Aorta (tissue), 5 donors: Measurements from ENCODE around the gene ATG2A. TPM values are rescaled to one million over a fixed set of nuclear protein-coding genes. Genes with fewer than 3 reads are reported as not detected.
A peak's percentile ranks its signal among the peaks of the same experiment; 100 is the strongest.

Source experiments
- ATAC-seq: fragments of 200-7000 bp; cut with Tn5 transposase; one replicate; pipeline ENCODE4 v1.9.1; 2022; ENCODE audit warnings: moderate library complexity; ENCODE audit not compliant: low FRiP score
- DNase-seq, 2 donors: peaks; one replicate each; pipeline ENCODE4 v3.0.0-alpha.2; 2020
- H3K27ac ChIP-seq, 2 donors: one replicate each; pipeline ENCODE4 v1.5.1; 2013; ENCODE audit warnings: low read length in 2 of 2, mild to moderate bottlenecking in 2 of 2, moderate library complexity in 2 of 2, control low read depth in 1 of 2, inconsistent platforms in 1 of 2, low read depth in 1 of 2
- H3K27me3 ChIP-seq, 2 donors: one replicate each; pipeline ENCODE4 v1.6.1; 2013; ENCODE audit warnings: control low read depth in 1 of 2, low read length in 1 of 2, mild to moderate bottlenecking in 1 of 2, moderate library complexity in 1 of 2; ENCODE audit not compliant: insufficient read depth in 2 of 2, control insufficient read depth in 1 of 2
- H3K36me3 ChIP-seq, 2 donors: one replicate each; pipeline ENCODE4 v1.6.1; 2013; ENCODE audit warnings: control low read depth in 1 of 2, low read length in 1 of 2, mild to moderate bottlenecking in 1 of 2; ENCODE audit not compliant: insufficient read depth in 2 of 2, control insufficient read depth in 1 of 2
- H3K4me1 ChIP-seq, 2 donors: one replicate each; pipeline ENCODE4 v1.6.1; 2013; ENCODE audit warnings: low read length in 2 of 2, control low read depth in 1 of 2, mild to moderate bottlenecking in 1 of 2, moderate library complexity in 1 of 2; ENCODE audit not compliant: insufficient read depth in 2 of 2, control insufficient read depth in 1 of 2
- H3K4me3 ChIP-seq, 2 donors: one replicate each; pipeline ENCODE4 v1.5.1; 2013; ENCODE audit warnings: low read length in 2 of 2, control low read depth in 1 of 2, mild to moderate bottlenecking in 1 of 2
- H3K9me3 ChIP-seq: one replicate; pipeline ENCODE4 v1.6.1; 2013; ENCODE audit warnings: mild to moderate bottlenecking, low read length; ENCODE audit not compliant: control insufficient read depth
- WGBS, 2 donors: extraction: QIAGEN DNeasy Blood & Tissue Kit; methylation state at CpG; one replicate each; pipeline ENCODE4 v1.1.7; 2013; 5-methylcytosine and 5-hydroxymethylcytosine counted together
- intact Hi-C, 2 donors: fragments of 100-400 bp; cut with DNase I; formaldehyde crosslinking; loops; one replicate each; pipeline versions ENCODE4 v1.14.2 to v1.15.0; 2022
- polyA plus RNA-seq, 2 donors: library from polyadenylated mRNA; stranded (reverse); fragments of 200-250 nt; gene quantifications; one replicate each; pipeline ENCODE4 v1.2.3, GENCODE V29; 2013
- total RNA-seq, 2 donors: library from RNA; stranded (reverse); fragmentation: NEBNext Ultra II Directional; extraction: Animal tissue kit (Norgen Biotek cat#: 25700); gene quantifications; one replicate each; pipeline ENCODE4 v1.2.1, GENCODE V29; 2021
- donor health status: healthy with polysubstance abuse.
- donor health status: Bipolar disorder and iron deficiency.
- donor health status: DM: no; HTN: no; CAD: no.
- donor health status: DM: no; HTN: no; CAD: no.
- donor health status: DM: yes; HTN: yes; CAD: no.

The ATG2A gene
- total and polyA plus RNA-seq, 4 donors: 7.0 to 34.9 (median 20.1) TPM

GRCh38 chr11:64919627-64920026, 2.6 kb upstream of the ATG2A start:
- Histone ChIP-seq H3K9me3 (no peaks in the 10 kb centered on the region), H3K27ac (no peak overlapping the region), H3K36me3 (no peaks in the 10 kb centered on the region), H3K4me1 (no peaks in the 10 kb centered on the region), H3K4me3 (no peak overlapping the region), H3K27me3 (no peaks in the 10 kb centered on the region)
- intact Hi-C loops: no loop called here
- WGBS, 2 donors: 83 to 84% methylated on average over 8 of the region's 8 CpGs
- no peak for DNase-seq
- no peak for ATAC-seq

DNA sequence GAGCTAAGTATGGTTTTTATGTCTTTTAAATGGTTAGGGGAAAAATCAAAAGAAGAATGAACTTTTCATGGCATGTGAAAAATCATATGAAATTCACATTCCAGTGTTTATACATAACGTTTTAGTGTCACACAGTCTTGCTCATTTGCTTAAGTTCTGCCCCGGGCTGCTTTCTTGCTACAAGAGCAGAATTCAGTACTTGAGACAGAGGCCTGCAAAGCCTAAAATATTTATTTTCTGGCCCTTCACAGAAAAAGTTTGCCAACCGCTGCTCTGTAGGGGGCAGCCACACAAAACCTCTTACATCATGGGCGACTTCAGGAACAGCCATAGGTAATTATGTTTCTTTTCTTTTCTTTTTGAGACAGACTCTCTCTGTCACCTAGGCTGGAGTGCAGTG, 1.0 kb upstream of the ATG2A start:
- Histone ChIP-seq H3K36me3 (peaks cover 0 to 3% of the 10 kb centered on the region in 2 donors), H3K9me3 (no peaks in the 10 kb centered on the region), H3K4me1 (no peaks in the 10 kb centered on the region), H3K27ac (peak overlapping the region in 1 of 2 donors; percentile 14), H3K4me3 (peak overlapping the region; percentile 38 to 48), H3K27me3 (no peaks in the 10 kb centered on the region)
- intact Hi-C loops: no loop called here
- DNase-seq: no peak
- no peak for ATAC-seq
- 1 to 8% methylated on average over 4 of the region's 4 CpGs for WGBS, 2 donors

DNA sequence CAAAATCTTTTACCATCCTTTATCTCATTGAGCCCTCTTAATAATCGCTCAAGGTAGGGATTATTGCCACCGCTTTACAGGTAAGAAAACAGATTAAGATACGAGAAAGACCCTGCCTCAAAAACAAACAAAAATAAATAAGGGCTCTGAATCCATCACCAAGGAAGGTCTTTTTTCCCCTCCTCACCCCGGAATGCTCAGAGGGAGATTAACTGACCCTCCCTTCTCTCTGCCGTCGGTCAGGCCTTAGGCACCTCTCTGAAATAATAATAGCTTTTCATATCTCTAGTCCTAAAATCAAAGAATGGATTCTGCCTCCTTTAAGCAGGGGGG, 620 bp upstream of the ATG2A start:
- Histone ChIP-seq H3K9me3 (no peaks in the 10 kb centered on the region), H3K4me3 (peak overlapping the region; percentile 38 to 48), H3K36me3 (peaks cover 0 to 4% of the 10 kb centered on the region in 2 donors), H3K27ac (peak overlapping the region in 1 of 2 donors; percentile 14), H3K4me1 (no peaks in the 10 kb centered on the region), H3K27me3 (no peaks in the 10 kb centered on the region)
- DNase-seq: no peak
- intact Hi-C loops: no loop called here
- ATAC-seq: no peak
- 1 to 4% methylated on average over 6 of the region's 6 CpGs for WGBS, 2 donors

GRCh38 chr11:64916040-64916774, 802 bp downstream of the ATG2A start:
- no peaks in the 10 kb centered on the region for H3K27me3 ChIP-seq
- H3K27ac ChIP-seq: no peak overlapping the region
- ATAC-seq (peak; percentile 2), DNase-seq (peak; percentile 71 to 82)
- whole genome bisulfite sequencing, 2 donors: 6% methylated on average over 23 of the region's 23 CpGs
- intact Hi-C loops: no loop called here
- H3K4me1 ChIP-seq: no peaks in the 10 kb centered on the region
- peaks cover 0 to 7% of the 10 kb centered on the region in 2 donors for H3K36me3 ChIP-seq
- peak overlapping the region; percentile 69 to 74 for H3K4me3 ChIP-seq
- H3K9me3 ChIP-seq: no peaks in the 10 kb centered on the region

GRCh38 chr11:64915376-64915887, 1.6 kb downstream of the ATG2A start:
- ATAC-seq: no peak
- Histone ChIP-seq H3K27me3 (no peaks in the 10 kb centered on the region), H3K27ac (no peak overlapping the region), H3K36me3 (peaks cover 0 to 8% of the 10 kb centered on the region in 2 donors), H3K4me3 (no peak overlapping the region), H3K9me3 (no peaks in the 10 kb centered on the region), H3K4me1 (no peaks in the 10 kb centered on the region)
- WGBS, 2 donors: 70 to 78% methylated on average over 7 of the region's 7 CpGs
- intact Hi-C loops: no loop called here
- no peak for DNase-seq

- intact Hi-C loops: no loop called here
- Histone ChIP-seq H3K4me3 (no peak overlapping the region), H3K27ac (no peak overlapping the region), H3K4me1 (no peaks in the 10 kb centered on the region), H3K36me3 (peaks cover 0 to 10% of the 10 kb centered on the region in 2 donors), H3K9me3 (no peaks in the 10 kb centered on the region), H3K27me3 (no peaks in the 10 kb centered on the region)
- DNase-seq: no peak
- 94% methylated on average over 16 to 17 of the region's 17 CpGs for WGBS, 2 donors
- no peak for ATAC-seq
Observed at GRCh38 chr11:64914123-64914522, 2.9 kb downstream of the ATG2A start.

- H3K9me3 ChIP-seq: no peaks in the 10 kb centered on the region
- ATAC-seq (no peak), DNase-seq (no peak)
- peaks cover 0 to 10% of the 10 kb centered on the region in 2 donors for H3K36me3 ChIP-seq
- H3K27ac ChIP-seq: no peak overlapping the region
- intact Hi-C loops: no loop called here
- no peak overlapping the region for H3K4me3 ChIP-seq
- no peaks in the 10 kb centered on the region for H3K4me1 ChIP-seq
- WGBS, 2 donors: 91 to 92% methylated on average over 18 of the region's 18 CpGs
- no peaks in the 10 kb centered on the region for H3K27me3 ChIP-seq
Observed at GRCh38 chr11:64913171-64913727, 3.8 kb downstream of the ATG2A start.

DNA sequence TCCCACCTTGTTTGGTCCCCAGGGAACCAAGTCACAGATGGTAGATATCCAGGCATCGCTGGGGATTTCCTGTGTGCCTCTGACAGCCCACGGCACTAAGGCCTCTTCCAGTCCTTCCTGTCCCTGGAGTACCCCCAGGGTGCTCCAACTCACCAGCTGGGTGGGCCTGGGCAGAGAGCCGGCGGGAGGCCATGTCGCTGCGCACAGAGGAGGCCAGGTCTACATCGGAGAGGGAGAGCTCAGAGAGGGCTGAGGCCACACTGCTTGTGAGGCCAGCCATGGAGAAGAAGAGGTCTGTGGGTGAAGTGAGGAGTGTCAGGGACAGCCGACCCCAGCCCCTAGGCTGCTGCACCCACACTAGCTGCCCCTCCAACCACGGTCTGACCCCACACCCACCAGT, 5.3 kb downstream of the ATG2A start:
- Histone ChIP-seq H3K4me1 (no peaks in the 10 kb centered on the region), H3K36me3 (peaks cover 0 to 14% of the 10 kb centered on the region in 2 donors), H3K4me3 (no peak overlapping the region), H3K27me3 (no peaks in the 10 kb centered on the region), H3K9me3 (no peaks in the 10 kb centered on the region), H3K27ac (no peak overlapping the region)
- WGBS, 2 donors: 88 to 90% methylated on average over 8 to 9 of the region's 9 CpGs
- no peak for DNase-seq
- no peak for ATAC-seq
- intact Hi-C loops: no loop called here

GRCh38 chr11:64911142-64911541, 5.9 kb downstream of the ATG2A start:
- DNase-seq (no peak), ATAC-seq (no peak)
- intact Hi-C loops: no loop called here
- Histone ChIP-seq H3K4me3 (no peak overlapping the region), H3K4me1 (no peaks in the 10 kb centered on the region), H3K9me3 (no peaks in the 10 kb centered on the region), H3K27me3 (no peaks in the 10 kb centered on the region), H3K27ac (no peak overlapping the region), H3K36me3 (peaks cover 0 to 16% of the 10 kb centered on the region in 2 donors)
- WGBS, 2 donors: 88 to 89% methylated on average over 7 of the region's 7 CpGs
